Measurements from ENCODE around the gene PRSS16. TPM values are rescaled to one million over a fixed set of nuclear protein-coding genes. Genes with fewer than 3 reads are reported as not detected.

The PRSS16 gene, protein sequence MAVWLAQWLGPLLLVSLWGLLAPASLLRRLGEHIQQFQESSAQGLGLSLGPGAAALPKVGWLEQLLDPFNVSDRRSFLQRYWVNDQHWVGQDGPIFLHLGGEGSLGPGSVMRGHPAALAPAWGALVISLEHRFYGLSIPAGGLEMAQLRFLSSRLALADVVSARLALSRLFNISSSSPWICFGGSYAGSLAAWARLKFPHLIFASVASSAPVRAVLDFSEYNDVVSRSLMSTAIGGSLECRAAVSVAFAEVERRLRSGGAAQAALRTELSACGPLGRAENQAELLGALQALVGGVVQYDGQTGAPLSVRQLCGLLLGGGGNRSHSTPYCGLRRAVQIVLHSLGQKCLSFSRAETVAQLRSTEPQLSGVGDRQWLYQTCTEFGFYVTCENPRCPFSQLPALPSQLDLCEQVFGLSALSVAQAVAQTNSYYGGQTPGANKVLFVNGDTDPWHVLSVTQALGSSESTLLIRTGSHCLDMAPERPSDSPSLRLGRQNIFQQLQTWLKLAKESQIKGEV
- 15.1 TPM for total RNA-seq
- long read RNA-seq, transcript PRSS16-218 (5 exons, 955 nt) = major isoform, 6 of 15 reads
- long read RNA-seq, partial matches to known transcripts = 4 of 15 reads
- long read RNA-seq, other reads (novel, unspliced or antisense) = 1 of 15 reads

DNA sequence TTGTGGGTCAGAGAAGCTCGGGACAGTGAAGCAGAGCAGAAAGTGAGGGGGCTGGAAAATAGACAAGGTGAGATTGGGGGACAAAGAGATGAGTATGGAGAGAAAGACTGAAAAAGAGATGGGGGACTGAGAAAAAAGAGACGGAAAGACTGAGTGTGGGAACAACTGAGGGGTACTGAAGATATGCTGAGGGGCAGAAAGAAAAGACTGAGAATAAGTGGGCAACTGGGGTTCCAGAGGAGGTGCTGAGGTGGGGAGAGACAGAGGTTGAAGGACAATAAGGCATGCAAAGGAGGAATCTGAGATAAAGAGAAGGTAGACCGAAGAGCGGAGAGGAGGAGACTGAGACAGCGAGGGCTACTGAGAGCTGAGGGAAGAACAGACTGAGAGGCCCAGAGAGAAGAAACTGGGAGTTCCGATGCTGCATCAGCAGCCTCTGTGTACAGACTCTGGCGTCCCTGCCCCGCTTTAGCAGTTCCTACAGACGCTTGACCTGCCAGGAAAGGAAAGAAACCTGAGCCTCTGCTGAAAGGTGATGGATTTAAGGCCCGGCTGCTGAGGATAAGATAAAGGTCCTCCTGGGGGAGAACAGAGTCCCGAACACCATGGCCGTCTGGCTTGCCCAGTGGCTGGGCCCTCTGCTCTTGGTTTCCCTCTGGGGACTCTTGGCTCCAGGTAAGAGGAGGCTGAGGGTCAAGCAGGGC is at the start of gene PRSS16:
Gene PRSS16 (plus strand): TSS at position 569 of the 704 bp plus-strand sequence. CDS start 37 bp downstream, at position 606.
- peaks cover 78% of the 10 kb centered on the region for H3K27me3 ChIP-seq
- no peak for TF ChIP-seq CTCF (IDR thresholded peaks at IDR 0.05)
- no peak for DNase-seq
- no peaks in the 10 kb centered on the region for H3K4me1 ChIP-seq
- no peak for ATAC-seq
- no peaks in the 10 kb centered on the region for H3K36me3 ChIP-seq
- no peaks in the 10 kb centered on the region for H3K9me3 ChIP-seq
- H3K27ac ChIP-seq = no peak within 1 kb of the TSS
- no peak within 1 kb of the TSS for H3K4me3 ChIP-seq
- intact Hi-C loops (cut with DNase I) = no loop called here

- Histone ChIP-seq H3K4me1 (no peaks in the 10 kb centered on the region), H3K9me3 (no peaks in the 10 kb centered on the region), H3K4me3 (no peak overlapping the region), H3K27ac (no peak overlapping the region), H3K27me3 (peaks cover 65% of the 10 kb centered on the region), H3K36me3 (no peaks in the 10 kb centered on the region)
- DNase-seq (no peak), ATAC-seq (no peak)
- TF ChIP-seq CTCF (IDR thresholded peaks at IDR 0.05) = no peak
- intact Hi-C loops (cut with DNase I) = no loop called here
Measured at GRCh38 chr6:27205375-27206278, 41.9 kb upstream of the PRSS16 start.

DNA sequence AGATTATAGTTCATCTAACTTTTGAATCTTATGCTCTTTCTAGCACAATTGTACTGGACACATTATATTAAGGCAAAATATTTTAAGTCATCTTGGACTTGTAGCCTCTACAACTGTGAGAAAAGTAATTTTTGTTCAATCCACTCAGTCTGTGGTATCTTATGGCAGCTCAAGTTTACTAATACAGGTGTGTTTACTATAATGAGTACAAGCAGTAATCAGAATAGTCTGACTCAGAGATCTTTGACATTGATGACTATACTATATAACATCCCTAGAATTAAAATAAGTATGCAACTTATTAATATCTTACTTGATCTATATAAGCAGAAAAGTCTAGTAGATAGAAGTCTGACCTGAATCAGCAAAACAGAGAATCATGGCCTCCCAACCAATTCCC is 40.7 kb upstream of the PRSS16 start:
- Histone ChIP-seq H3K27ac (no peak overlapping the region), H3K36me3 (no peaks in the 10 kb centered on the region), H3K27me3 (peaks cover 73% of the 10 kb centered on the region), H3K9me3 (no peaks in the 10 kb centered on the region), H3K4me1 (no peaks in the 10 kb centered on the region), H3K4me3 (no peak overlapping the region)
- no peak for ATAC-seq
- no peak for TF ChIP-seq CTCF (IDR thresholded peaks at IDR 0.05)
- intact Hi-C loops (cut with DNase I) = no loop called here
- DNase-seq = no peak

- Histone ChIP-seq H3K4me1 (no peaks in the 10 kb centered on the region), H3K27me3 (peaks cover 85% of the 10 kb centered on the region), H3K36me3 (no peaks in the 10 kb centered on the region), H3K27ac (no peak overlapping the region), H3K4me3 (no peak overlapping the region), H3K9me3 (no peaks in the 10 kb centered on the region)
- intact Hi-C loops (cut with DNase I) = no loop called here
- DNase-seq = no peak
- no peak for TF ChIP-seq CTCF (IDR thresholded peaks at IDR 0.05)
- ATAC-seq = no peak
Measured at GRCh38 chr6:27208042-27208441, 39.5 kb upstream of the PRSS16 start.

GRCh38 chr6:27209196-27209595 is 38.3 kb upstream of the PRSS16 start:
- ATAC-seq (no peak), DNase-seq (no peak)
- Histone ChIP-seq H3K9me3 (no peaks in the 10 kb centered on the region), H3K4me3 (no peak overlapping the region), H3K4me1 (no peaks in the 10 kb centered on the region), H3K27me3 (peaks cover 91% of the 10 kb centered on the region), H3K36me3 (no peaks in the 10 kb centered on the region), H3K27ac (no peak overlapping the region)
- no peak for TF ChIP-seq CTCF (IDR thresholded peaks at IDR 0.05)
- intact Hi-C loops (cut with DNase I) = no loop called here

Measured in upper lobe of right lung (tissue), 1 donor.